Heart left ventricle (tissue), 16 donors: ENCODE measurements around the gene BFSP2. TPM values are rescaled to one million over a fixed set of nuclear protein-coding genes. Genes with fewer than 3 reads are reported as not detected.

Experiments
- ATAC-seq, 4 donors: fragments of 200-7000 bp; cut with Tn5 transposase; one replicate each; pipeline ENCODE4 v1.9.1; 2020 to 2022; ENCODE audit warnings: moderate library complexity in 4 of 4, mild to moderate bottlenecking in 3 of 4, moderate number of reproducible peaks in 1 of 4
- DNase-seq, 5 donors: peaks; one replicate each; pipeline ENCODE4 v3.0.0-alpha.2; 2020
- H3K27ac ChIP-seq, 12 donors: fragments of 200-600 bp; sonication (generic) in 4 of 12; one replicate each; pipeline versions ENCODE4 v1.5.0 to v1.8.0; 2016 to 2022; ENCODE audit warnings: mild to moderate bottlenecking in 2 of 12
- H3K27me3 ChIP-seq, 9 donors: fragments of 200-600 bp; sonication (generic) in 2 of 9; one replicate each; pipeline versions ENCODE4 v1.5.1 to v1.8.0; 2016 to 2022; ENCODE audit warnings: mild to moderate bottlenecking in 3 of 9
- H3K36me3 ChIP-seq, 9 donors: fragments of 200-600 bp; sonication (generic) in 2 of 9; one replicate each; pipeline versions ENCODE4 v1.5.0 to v1.8.0; 2018 to 2022; ENCODE audit warnings: mild to moderate bottlenecking in 2 of 9
- H3K4me1 ChIP-seq, 12 donors: fragments of 200-600 bp; sonication (generic) in 4 of 12; one replicate each; pipeline versions ENCODE4 v1.5.0 to v1.8.0; 2016 to 2022; ENCODE audit warnings: mild to moderate bottlenecking in 3 of 12
- H3K4me3 ChIP-seq, 12 donors: fragments of 200-600 bp; sonication (generic) in 4 of 12; one replicate each; pipeline versions ENCODE4 v1.5.0 to v1.8.0; 2017 to 2022; ENCODE audit warnings: mild to moderate bottlenecking in 9 of 12, moderate library complexity in 4 of 12
- H3K9me3 ChIP-seq, 12 donors: fragments of 200-600 bp; sonication (generic) in 4 of 12; one replicate each; pipeline versions ENCODE4 v1.5.0 to v1.8.0; 2016 to 2022; ENCODE audit warnings: mild to moderate bottlenecking in 1 of 12
- POLR2A ChIP-seq, 2 donors: fragments of 450-650 bp; IDR thresholded peaks; one replicate each; pipeline ENCODE4 v1.6.1; 2017; ENCODE audit warnings: antibody characterized with exemption in 2 of 2, mild to moderate bottlenecking in 2 of 2, moderate library complexity in 2 of 2
- WGBS, 4 donors: extraction: QIAGEN DNeasy Blood & Tissue Kit in 2 of 4; methylation state at CpG; one replicate each; pipeline versions ENCODE4 v1.1.5 to v1.1.7; 2013 to 2018; 5-methylcytosine and 5-hydroxymethylcytosine counted together
- intact Hi-C, 10 donors: fragments of 100-400 bp; cut with DNase I; formaldehyde crosslinking; loops; one replicate each; pipeline versions ENCODE4 v1.11.1 to v1.14.2; 2022
- polyA plus RNA-seq, 2 donors: library from polyadenylated mRNA; stranded (reverse); fragments of 200-250 nt; gene quantifications; one replicate each; pipeline ENCODE4 v1.2.3, GENCODE V29; 2013
- total RNA-seq, 9 donors: library from RNA; depleted of rRNA in 2 of 9; stranded (reverse); fragments of >200 nt in 2 of 9; fragmentation: NEBNext Ultra II Directional in 3 of 9; extraction: Animal tissue kit (Norgen Biotek cat#: 25700) in 3 of 9; gene quantifications; one replicate each; pipeline versions ENCODE4 v1.1.0 to v1.2.4, GENCODE V29; 2016 to 2023
- TF ChIP-seq, protein P1 (sequence below), 12 donors: fragments of 200-600 bp; sonication (generic) in 4 of 12; IDR thresholded peaks; one replicate each; pipeline versions ENCODE4 v1.5.0 to v1.8.0; 2018 to 2022; ENCODE audit warnings: antibody characterized with exemption in 12 of 12, mild to moderate bottlenecking in 5 of 12
- donor health status: ischemic (EF 13 %, LVEDD 7.1; RV severe dilation, severe dysfunction).
- donor health status: healthy with polysubstance abuse.
- donor health status: DM: no; HTN: yes; CAD: no.
- donor health status: DM: no; HTN: no; CAD: no.
- donor health status: ischemic (EF 25% LVEDD 6.9; RV normal size, moderate dysfunction).
- donor health status: ischemic (EF 25% LVEDD 5.7; RV mildly dilated, moderate dysfunction).
- donor health status: healthy.
- donor health status: DM: yes; HTN: yes; CAD: no.
- donor health status: ischemic (EF 35%, LVEDD 5.7; RV mildly dilated, moderate dysfunction).
- donor health status: nonischemic (EF 11% LVEDD 7.7; RV severe dilation, severe dysfunction).
- donor health status: DM: yes; HTN: yes; CAD: no.
- donor health status: PGD.
- donor health status: ischemic (EF 29% LVEDD 5.4; RV normal size, mild dysfunction).
- donor health status: nonischemic (EF 23%, LVEDD 6.1; RV moderate dilation, normal function).

BFSP2 gene
- total and polyA plus RNA-seq, 11 donors = not detected

DNA sequence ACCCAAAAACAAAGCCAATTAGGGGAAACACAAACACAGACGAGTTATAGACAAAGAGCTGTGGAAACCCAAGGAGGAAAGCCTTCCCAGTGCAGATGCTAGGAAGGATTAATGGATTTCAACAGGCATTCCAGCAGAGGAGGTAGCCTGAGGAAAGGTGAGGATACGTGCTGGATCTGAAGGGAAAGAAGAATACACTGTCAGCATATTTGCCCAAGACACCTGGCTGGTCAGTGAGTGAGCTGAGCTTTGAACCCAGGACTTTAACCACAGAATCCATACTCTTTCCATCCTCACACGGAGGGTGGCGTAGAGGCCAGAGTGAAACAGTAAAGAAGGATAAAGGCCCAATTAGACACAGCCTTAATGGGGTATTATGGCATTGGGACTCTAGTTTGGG lies 9.1 kb upstream of the BFSP2 start:
- peaks cover 0 to 3% (median 0%) of the 10 kb centered on the region in 12 donors for H3K4me1 ChIP-seq
- no peak overlapping the region for H3K27ac ChIP-seq
- TF ChIP-seq POLR2A (IDR thresholded peaks at IDR 0.05) = no peak
- TF ChIP-seq, protein P1, sequence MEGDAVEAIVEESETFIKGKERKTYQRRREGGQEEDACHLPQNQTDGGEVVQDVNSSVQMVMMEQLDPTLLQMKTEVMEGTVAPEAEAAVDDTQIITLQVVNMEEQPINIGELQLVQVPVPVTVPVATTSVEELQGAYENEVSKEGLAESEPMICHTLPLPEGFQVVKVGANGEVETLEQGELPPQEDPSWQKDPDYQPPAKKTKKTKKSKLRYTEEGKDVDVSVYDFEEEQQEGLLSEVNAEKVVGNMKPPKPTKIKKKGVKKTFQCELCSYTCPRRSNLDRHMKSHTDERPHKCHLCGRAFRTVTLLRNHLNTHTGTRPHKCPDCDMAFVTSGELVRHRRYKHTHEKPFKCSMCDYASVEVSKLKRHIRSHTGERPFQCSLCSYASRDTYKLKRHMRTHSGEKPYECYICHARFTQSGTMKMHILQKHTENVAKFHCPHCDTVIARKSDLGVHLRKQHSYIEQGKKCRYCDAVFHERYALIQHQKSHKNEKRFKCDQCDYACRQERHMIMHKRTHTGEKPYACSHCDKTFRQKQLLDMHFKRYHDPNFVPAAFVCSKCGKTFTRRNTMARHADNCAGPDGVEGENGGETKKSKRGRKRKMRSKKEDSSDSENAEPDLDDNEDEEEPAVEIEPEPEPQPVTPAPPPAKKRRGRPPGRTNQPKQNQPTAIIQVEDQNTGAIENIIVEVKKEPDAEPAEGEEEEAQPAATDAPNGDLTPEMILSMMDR (IDR thresholded peaks at IDR 0.05) = no peak
- WGBS, 4 donors = 84 to 93% (median 91%) methylated on average over 4 of the region's 4 CpGs
- H3K36me3 ChIP-seq = no peaks in the 10 kb centered on the region
- intact Hi-C loops = no loop called here
- ATAC-seq (no peak), DNase-seq (no peak)
- H3K4me3 ChIP-seq = no peak overlapping the region
- peaks cover 0 to 2% (median 0%) of the 10 kb centered on the region in 9 donors for H3K27me3 ChIP-seq
- H3K9me3 ChIP-seq = no peaks in the 10 kb centered on the region

DNA sequence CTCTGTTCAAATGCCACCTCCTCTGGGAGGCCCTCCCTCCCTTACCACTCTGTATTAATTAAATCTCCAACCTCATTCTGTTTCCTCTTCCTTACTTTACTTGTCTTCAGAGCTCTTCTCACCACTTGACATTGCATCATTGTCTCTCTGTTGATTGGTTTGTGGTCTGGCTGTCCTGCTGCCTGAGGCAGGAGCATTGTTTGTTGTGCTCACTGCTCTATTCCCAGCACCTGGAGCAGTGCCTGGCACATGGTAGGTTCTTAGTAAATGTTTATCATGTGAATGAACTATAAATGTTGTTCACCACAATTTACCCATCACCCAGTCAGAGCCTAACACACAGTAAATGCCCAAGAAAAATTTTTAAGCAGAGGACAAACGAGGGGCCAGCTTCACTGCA lies 6.7 kb upstream of the BFSP2 start:
- Histone ChIP-seq H3K27me3 (no peaks in the 10 kb centered on the region), H3K9me3 (no peaks in the 10 kb centered on the region), H3K4me1 (peaks cover 0 to 3% (median 0%) of the 10 kb centered on the region in 12 donors), H3K27ac (no peak overlapping the region), H3K36me3 (no peaks in the 10 kb centered on the region), H3K4me3 (no peak overlapping the region)
- intact Hi-C loops = no loop called here
- ATAC-seq (peak in 3 of 4 donors; percentile 9 to 49 (median 15)), DNase-seq (no peak)
- WGBS, 4 donors = 74 to 93% (median 83%) methylated on average over 1 of the region's 1 CpG
- no peak for TF ChIP-seq POLR2A (IDR thresholded peaks at IDR 0.05)
- TF ChIP-seq, protein P1 (IDR thresholded peaks at IDR 0.05) = no peak

DNA sequence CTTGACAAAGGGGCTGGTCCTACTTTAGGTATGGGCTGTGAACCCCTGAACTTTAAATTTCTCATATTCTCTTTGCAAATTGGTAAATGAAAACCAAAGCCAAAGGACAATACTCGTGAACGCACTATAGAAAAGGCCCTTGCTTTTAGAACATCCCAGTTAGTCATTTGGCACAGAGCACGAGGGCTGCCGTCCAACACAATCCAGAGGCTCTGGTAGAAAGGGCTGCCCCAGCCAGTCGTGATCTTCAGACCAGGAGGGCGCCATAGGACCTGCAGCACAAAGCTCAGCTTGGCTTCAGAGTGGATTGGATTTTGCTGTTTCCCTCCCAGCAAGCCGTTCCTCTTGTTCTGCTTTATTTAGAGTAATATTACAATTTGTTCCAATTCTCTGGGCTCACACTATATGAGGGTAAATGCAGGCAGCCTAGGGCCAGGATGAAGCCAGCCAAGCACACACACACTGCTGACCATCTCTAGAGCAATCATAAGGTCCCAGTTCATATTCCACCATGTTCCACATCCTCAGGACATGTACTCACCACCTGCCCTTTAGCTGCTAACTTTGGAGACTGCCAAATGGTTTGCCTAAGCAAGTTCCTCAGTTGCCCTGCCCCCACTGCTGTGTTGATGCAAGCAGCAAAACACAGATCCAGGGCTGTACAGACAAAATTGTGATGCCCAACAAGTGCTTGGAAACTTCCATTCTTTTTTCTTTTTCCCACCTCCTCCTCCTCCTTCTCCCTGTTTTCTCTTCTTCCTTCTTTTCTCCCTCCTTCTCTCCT lies 6.0 kb upstream of the BFSP2 start:
- H3K27me3 ChIP-seq = no peaks in the 10 kb centered on the region
- no peak for TF ChIP-seq POLR2A (IDR thresholded peaks at IDR 0.05)
- TF ChIP-seq, protein P1 (IDR thresholded peaks at IDR 0.05) = no peak
- no peaks in the 10 kb centered on the region for H3K9me3 ChIP-seq
- 40 to 47% (median 43%) methylated on average over 7 of the region's 7 CpGs for WGBS, 4 donors
- no peaks in the 10 kb centered on the region for H3K36me3 ChIP-seq
- intact Hi-C loops = no loop called here
- H3K4me3 ChIP-seq = no peak overlapping the region
- DNase-seq = peak in 1 of 5 donors; percentile 55
- peak in 3 of 4 donors; percentile 77 to 81 (median 78) for ATAC-seq
- peaks cover 0 to 3% (median 0%) of the 10 kb centered on the region in 12 donors for H3K4me1 ChIP-seq
- no peak overlapping the region for H3K27ac ChIP-seq

DNA sequence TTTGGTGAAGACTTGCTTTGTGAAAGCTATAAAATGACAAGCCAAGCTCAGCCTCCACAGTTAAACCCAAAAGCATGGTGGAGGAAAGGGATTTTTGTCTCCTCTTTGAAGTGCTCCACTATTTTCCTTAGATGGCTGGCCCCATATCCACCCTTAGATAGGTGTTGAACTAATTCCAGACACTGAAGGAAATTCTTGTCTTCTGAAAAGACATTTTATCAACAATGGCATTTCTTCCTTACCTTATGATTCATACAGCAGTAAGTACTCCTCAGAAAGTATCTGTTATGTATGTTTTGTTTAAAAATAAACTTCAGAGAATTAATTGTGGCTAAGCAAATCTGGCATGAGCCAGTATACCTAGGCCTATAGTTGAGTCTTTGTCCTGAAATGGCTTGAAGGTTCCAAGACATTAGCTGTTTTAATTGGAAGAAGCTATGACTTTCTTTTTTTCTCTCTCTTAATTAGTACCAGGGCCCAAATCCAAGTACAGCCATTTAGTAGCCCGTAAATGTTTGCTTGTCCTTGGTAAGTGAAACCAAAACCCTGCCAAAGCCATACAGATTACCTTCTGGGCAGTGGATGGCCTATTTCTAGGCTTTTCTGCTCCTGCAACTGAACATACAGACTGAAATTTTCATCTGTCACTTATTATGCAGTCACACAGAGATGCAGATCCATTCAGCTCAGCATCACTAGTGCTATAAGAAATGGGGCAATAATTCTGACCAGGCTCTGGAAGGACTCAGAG lies 5.1 kb upstream of the BFSP2 start:
- no peaks in the 10 kb centered on the region for H3K36me3 ChIP-seq
- 55 to 86% (median 77%) methylated on average over 1 of the region's 1 CpG for WGBS, 4 donors
- H3K4me1 ChIP-seq = peaks cover 0 to 3% (median 0%) of the 10 kb centered on the region in 12 donors
- H3K27me3 ChIP-seq = no peaks in the 10 kb centered on the region
- ATAC-seq = no peak
- no peaks in the 10 kb centered on the region for H3K9me3 ChIP-seq
- H3K4me3 ChIP-seq = no peak overlapping the region
- H3K27ac ChIP-seq = no peak overlapping the region
- intact Hi-C loops = no loop called here
- no peak for DNase-seq
- TF ChIP-seq, protein P1 (IDR thresholded peaks at IDR 0.05) = no peak
- no peak for TF ChIP-seq POLR2A (IDR thresholded peaks at IDR 0.05)
